Embryonic facial prominence (tissue), 1 donor: Measurements from ENCODE around the gene SLIT3.

Source experiments
- DNase-seq: peaks from one replicate; pipeline ENCODE4 v3.0.0-alpha.2; 2016; ENCODE audit errors: extremely low spot score

The SLIT3 gene

DNA sequence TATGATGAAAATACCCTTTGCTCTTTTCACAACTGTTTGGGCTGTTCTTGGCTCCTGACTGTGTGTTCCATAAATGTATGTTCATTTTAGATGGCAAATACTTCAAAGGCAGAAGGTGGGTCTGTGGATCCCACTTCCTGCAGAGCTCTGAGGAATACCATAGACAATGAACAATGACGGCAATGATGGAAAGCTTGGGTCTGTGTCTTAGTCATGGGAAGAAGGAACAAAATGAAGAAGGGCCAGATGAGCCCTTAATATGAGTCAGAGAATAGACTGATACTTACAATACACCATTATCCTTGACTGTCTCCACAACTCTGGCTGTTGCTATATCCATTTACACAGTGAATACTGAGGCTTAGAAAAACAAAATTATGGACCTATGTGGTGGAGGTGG lies 126.0 kb downstream of the SLIT3 start:
- no peak for DNase-seq

DNA sequence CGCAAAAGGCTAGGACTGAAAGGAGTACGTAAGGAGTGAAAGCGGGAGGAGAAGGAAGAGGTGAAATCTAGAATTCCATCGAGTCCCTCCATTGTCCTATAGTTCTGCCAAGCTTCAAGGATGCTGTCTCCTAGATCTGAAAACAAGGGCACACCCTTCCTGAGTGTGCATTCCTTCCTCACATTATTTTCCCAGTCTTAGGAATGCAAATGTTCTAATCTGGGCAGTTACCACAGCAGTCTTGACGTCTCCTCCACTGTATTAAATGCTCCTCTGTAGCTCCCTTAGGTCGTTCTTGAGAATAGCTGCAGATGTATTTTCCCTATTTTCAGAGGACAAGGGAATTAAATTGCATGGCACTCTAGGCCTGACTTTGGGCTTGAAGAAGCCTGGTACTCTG lies 127.6 kb downstream of the SLIT3 start:
- DNase-seq, result no peak

DNA sequence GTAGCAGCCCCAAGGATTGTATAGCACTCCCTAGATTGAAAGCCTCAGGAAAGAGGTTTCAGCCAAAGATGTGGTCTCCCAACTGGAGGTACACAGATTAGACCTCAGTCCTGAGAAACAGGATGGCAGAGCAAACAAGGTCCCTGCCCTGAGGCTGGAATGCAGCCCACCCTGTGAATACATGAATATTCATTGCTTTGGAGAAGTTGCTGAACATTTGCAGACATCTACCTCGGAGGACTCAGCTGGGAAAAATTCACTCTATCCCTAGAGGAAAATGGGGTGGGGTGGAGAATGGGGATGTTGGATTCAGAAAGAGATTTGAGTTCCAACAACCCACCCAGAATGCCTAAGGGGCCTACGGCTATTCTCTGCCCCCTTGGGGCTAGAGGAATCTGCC lies 129.4 kb downstream of the SLIT3 start:
- no peak for DNase-seq

DNA sequence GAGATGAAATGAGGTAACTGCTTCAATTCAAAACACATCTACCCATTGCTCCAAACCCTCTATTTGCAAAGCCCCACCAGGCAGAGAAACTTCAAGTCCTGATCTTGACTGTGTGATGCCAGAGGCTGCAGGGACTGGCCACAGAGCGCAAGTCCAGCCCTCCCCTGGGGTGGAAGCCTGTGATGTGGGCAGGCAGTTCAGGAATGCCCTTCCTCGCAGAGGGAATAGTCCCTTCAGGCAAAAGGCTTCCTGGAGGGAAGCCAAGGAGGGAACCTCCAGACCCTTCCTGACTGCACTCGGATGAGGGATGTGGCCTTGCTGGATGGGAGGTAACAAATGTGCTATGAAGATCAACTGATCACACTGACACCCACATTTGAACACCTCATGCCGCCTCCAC lies 131.2 kb downstream of the SLIT3 start:
- no peak for DNase-seq

DNA sequence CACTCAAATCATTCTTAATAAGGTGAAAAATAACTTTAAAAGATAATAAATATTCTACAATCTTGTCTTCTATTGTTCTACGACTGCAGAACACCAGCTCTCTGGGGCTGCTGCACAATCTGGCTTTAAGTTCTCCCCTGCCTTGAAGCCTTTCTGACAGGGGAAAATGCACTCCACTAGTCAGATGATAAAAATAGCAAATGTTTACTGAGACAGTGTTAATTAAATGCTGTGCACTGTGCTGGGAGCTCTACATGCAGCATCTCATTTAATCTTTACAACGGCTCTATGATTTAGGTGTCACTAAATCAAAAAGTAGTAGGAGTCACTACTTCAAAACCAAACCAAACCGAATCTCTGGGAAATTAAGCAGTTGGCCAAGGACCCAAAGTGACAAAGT lies 132.7 kb downstream of the SLIT3 start:
- no peak for DNase-seq

DNA sequence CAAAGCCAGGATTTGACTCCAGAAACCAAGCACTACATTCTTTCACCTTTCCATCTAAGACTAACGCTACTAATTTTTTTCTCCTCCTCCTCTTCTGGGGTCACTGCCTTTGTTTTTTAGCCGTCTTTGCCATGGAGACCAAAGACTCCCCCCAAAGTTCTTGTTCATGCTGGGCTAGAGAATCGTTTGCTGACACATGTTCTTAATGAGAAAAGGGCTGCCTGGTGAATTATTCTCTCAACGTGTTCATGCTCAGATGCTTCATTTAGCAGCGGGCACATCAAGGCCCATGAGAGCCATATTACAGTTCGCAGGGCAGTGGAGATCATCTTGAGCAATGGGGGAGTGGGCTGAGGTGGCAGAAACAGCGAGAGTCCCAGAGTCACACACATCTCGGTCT lies 134.9 kb downstream of the SLIT3 start:
- no peak for DNase-seq

DNA sequence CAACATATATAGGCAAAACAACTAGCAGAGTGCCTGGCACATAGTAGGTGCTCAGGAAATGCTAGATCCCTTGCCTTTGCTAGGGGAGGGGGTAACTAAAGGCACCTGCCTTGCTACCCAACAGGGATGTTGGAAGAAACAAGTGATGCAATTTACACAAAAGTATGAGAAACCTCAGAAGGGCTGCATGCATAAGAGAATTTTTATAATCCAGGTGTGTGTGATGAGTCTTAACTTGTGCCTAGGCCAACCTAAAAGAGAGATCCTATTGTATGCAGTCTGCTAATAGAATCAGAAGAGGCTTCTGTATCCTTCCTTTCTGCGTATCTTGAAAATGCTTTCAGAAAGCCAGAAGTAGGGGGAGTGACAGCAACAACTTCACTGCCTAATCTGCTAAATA lies 135.9 kb downstream of the SLIT3 start:
- DNase-seq, result no peak

DNA sequence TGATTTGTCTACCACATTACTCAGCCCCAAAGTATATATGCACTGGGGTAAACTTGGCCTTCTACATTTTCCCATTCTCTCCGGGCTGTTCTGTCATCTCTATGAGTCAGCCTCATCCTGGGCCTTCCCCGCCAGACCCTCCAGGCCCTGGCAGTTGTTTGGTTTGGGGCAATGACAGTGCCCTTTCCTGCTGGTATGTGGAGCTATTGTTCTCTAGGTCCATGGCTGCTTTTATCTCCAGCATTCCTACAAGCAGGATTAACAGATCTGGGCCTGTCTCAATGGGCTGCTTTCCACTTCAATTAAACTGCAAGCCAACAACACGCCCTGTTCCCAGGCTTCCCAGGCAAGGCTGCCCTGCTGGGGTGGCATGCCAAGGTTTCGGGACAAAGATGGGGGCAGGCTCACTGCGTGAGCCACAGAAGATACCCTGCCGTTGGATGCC lies 136.4 kb downstream of the SLIT3 start:
- DNase-seq, result no peak

DNA sequence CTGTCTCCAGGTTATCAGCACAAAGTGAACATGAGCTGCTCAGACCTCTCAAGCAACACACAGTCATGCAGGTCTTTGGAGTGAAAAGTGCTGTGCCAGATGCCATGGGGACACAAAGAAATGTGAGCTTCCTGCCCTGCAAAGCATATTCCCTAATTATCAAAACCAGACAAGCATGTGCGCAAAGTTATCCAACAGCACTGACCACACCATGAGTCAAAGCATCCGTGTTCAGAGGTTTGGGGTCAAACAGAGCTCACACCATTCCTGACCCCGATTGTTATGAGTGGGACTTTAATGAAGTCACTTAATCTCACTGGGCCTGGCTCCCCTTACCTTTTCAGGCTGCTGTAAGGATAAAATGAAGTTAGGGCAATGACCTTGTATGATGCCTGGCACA lies 138.5 kb downstream of the SLIT3 start:
- no peak for DNase-seq

DNA sequence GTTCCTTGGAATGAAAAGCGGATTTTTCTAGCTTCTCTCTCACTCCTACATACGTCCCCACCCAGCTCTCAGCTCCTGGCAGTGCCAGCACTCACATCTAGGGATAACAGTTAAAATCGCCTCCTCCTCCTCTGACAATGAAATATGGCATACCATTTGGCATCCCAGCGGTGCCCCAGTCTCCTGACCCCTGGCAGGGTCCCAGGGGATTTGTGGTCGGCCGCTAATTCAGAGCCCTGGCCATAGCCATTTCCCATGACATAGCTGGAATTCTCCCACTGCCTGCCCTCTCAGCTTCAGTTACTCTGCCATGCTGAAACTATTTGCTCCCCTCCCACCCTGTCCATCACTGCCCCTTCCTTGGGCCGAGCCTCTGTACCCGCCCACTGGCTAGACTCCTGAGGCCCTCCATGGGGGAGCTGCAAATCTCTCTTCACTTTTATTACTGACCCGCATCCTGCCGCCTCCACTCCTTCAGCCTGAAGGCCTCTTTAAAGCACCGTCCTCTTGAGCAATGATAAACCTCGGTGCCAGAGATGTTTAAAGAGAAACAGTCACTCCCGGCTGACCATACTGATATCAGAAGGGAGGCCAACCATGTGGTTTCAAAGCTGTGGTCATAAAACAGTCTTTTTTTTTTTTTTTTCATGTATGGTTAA lies 139.8 kb downstream of the SLIT3 start:
- no peak for DNase-seq

DNA sequence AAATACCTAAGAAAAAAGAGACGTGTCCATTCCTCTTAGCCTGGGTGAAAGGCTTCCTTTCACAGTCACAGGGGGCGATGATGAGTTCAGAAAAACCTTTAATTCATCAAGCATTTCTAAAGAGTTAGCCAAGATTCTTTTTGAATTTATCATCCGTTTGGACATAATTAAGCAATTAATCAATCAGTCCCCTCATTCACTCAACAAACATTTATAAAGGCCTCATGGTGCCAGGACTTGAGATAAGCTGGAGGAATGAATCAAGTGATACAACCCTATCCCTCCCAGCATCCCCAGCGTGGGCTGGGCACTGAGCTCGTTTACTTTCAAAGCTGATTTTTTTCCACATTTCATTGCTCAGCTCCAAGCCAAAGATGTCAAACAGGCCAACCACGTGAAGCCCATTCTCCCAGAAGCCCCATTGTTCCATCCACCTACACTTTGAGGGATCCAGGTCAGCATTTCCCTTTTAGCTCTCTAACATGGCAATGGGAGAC lies 140.5 kb downstream of the SLIT3 start:
- DNase-seq, result no peak

DNA sequence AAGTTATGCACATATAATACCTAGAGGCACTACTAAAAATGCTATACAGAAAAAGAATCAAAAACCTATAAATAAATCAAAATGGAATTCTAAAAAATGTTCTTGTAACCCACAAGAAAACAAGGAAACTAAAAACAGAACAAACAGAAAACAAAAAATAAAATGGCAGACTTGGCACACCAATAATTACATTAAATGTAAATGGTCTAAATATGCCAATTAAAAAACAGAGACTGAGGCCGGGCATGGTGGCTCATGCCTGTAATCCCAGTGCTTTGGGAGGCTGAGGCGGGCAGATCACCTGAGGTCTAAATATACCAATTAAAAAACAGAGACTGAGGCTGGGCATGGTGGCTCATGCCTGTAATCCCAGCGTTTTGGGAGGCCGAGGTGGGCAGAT lies 142.2 kb downstream of the SLIT3 start:
- no peak for DNase-seq

DNA sequence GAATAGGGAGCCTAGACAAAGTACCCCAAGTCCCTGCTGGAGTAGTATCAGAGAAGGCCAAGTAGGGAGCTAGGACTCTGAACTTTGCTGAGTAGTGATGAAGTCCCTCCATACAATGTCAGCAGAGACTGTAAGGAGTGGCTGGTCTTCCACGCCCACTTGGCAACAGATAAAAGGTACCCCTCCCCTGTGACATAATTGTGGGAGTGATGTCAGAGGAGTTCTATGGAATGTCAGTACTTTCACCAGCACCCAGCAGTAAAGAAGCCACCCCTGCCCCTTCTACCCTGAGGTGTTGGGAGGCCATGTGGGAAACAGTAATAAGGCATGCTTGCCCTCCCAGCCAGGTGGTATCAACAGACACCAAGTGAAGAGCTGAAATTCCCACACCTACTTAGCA lies 143.9 kb downstream of the SLIT3 start:
- DNase-seq, result no peak

DNA sequence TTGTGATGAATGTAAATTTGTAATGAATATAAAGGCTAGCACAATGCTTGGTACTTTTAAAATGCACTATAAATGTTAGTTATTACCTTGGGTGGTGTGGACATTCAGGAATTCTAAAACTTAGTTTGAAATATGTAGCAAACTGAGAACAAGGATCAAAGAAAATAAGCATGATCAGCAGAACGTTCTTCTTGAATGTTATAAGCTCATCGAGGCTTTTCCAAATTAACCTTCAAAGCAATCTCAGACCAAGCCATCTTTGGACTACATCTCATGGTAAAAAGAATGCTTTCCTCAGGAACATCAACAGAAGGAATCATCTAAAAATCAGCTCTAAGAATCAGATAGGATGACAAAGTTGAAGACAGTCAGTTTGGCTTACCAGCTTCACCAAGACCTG lies 146.3 kb downstream of the SLIT3 start:
- DNase-seq, result no peak

DNA sequence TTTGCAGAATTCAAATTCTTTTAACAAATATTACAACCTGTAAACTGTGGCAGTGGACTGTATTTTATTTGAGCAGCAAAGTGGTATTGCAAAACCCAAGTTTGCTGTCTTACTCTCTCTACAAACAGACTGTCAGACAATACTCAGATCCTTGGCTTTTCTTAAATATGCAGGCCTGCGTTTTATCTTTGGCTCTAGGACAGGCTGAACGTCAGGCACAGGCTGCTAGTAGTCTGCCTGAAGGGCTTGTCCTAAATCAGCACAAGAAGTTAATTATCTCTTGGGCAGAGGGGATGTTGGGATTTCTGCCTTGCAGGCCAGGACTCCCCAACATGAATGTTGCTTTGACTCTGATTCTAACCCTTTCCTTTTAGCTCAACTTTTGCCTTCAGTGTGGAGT lies 147.5 kb downstream of the SLIT3 start:
- no peak for DNase-seq

DNA sequence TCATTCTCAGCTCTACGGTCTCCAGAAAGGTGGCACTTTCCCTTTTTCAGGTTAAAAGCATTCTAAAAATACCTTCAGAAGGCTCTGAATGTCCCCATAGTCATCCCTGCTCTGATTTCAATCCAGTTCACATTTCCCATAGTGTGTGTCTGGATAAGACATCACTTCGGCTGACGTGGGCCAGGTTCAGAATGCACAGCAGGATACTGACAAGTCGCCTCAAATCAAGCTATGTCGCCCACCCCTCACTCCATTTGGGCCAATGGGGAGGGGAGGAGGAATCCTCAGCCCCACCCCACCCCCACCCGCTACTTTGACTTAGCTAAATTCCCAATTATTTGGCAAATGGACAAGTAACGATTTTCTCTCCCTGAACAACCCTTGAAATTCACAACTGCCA lies 148.0 kb downstream of the SLIT3 start:
- no peak for DNase-seq

DNA sequence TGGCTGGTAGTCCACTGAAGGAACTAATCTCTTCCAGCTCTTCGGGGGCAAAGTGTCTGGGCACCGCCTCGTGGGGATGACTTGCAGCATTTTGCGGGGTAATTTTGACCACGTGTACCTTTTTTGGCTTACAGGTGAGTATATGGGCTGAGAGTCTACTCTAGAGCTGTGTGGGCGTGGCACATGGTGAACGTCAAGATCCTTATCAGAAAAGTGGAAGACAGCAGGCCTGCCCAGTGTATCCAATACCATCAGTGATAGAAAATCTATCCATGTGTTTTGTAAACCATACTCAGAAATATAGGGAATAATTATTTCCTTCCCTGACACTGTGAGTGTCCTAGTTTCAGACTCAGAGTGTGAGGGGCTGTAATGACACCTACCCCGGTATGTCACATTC lies 148.5 kb downstream of the SLIT3 start:
- DNase-seq, result no peak

DNA sequence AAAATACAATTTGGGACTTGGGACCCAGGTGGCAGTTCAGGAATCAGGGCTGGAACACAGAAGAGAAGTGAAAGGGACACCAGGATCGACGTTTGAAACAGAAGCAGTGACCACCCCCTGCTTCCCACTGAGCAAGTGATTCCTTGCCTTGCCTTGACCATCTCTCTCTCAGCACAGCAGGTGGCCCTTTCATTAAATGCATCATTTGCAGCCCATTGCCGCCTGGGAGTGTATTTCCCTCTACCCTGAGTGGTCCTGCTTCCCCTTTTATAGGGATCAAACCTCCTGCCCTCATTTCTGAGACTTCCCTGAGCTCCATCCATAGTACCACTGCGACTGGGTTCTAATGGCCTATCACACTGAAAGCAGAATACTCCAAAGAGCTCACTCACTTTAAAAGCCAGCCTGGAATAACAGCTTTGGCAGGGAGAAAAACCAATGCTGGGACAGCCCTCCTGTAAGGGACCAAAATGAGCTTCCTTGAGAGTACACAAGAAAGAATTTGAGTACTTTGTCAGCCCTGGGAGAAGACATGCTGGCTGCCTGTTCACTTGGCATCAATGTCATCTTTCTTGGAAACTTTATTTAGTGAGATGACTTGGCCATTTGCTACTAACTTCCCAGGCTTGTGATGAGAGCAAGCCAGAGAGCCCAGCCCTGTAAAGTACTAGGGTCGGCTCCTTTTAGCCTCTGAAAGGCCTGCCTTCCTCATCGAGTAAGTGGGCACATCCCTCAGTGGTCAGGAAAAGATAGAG lies 149.7 kb downstream of the SLIT3 start:
- no peak for DNase-seq

DNA sequence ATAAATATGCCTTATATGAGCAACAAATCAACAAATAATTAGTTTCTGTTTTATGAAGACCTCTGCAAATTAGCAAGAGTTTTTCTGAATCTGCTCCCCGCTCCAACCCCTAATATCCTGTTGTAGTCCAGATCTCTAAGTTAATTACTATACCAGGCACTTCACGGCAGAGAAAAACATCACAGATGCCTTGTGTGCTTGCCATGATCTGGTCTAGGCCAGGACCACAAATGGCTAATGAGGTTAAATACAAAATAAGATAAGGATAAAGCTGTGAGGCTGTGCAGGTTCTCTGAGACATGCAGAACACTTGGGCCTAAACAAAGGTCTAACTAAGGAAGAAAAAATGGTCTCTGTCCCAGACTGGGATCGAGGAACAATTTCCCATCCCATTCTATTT lies 150.8 kb downstream of the SLIT3 start:
- no peak for DNase-seq

DNA sequence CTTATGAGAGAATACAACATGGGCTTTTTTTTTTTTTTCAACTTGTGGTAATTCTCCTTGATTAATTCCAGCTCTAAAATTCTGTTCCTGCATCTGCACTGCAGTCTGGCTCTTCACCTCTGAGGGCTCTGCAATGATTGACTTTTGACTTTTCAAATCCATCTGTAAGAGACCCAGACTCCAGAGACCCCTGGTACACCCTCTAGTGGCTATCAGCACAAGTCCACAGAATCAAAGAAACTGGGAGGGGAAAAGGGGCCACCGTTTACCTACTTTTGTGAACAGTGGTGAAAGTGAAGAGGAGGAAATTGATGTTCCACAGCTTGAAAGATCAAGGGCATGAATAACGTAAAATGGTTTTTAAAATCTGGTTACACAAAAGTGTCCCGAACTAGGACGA lies 151.6 kb downstream of the SLIT3 start:
- DNase-seq, result no peak

DNA sequence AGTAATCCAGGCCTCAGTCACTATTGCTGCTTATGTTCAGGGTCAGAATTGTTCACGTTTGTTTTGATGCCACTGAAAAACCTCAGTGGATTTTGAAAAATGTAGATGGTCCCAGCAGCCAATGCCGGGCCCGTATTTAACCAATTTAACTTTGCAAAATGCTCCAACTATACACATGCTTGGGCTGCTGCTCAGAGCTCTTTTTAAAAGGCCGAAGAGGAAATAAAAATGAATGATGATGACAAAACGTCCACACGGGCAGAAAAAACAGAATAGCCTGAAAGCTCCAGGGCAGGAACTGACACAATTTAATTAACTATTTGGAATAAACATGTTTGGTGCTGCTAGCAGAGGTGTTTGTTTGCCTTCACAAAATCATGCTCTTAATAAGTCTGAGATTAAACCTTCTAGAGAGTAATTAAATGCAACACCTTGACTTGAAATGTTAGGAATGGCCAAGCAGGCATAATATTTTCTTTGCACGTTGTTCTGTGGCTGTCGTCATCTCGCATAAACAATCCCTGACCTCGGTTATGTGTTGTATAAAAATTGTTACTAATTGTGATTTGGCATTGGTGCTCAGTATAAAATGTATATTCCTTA lies 152.7 kb downstream of the SLIT3 start:
- DNase-seq, result no peak

DNA sequence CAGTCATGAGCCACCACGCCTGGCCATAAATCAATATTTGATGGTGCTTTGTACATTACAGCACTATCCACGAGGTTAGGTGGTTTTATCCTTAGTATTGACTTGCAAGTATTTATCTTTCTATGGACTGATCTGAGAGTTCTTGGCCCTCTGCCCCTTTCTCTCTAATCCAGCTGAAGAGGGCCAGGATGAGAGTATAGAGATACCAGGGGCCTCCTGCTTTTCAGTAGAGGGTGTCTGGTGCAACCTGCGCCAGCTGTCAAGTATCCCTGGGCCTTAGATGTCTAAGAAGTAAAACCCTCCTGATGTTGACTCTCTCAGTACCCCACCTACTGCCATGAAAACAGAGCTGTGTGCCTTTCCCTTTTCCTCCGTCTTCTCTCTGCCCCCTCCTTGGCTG lies 153.4 kb downstream of the SLIT3 start:
- DNase-seq, result no peak

DNA sequence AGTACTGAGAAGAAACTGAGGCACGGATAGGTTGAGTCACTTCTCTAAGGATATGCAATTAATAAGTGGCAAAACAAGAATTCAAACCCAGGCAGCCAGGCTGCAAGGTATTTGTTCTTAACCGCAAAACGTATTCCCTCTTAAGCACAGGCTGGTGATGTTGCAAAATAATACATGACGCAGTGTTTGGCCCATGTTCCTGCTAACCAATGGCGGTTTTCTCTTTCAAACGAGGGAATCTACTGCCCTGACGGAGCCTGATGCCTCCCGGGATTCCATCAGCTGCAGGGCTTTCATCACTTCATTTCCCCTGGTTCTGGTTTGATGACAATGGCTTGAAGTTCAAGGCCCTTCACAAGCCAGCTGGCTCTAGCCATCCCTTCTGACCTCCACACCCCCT lies 154.8 kb downstream of the SLIT3 start:
- DNase-seq, result no peak
